ENCODE data around the gene SNRPD3. TPM values are rescaled to one million over a fixed set of nuclear protein-coding genes. Genes with fewer than 3 reads are reported as not detected.

SNRPD3 gene
- total RNA-seq, 4 donors from 2014 or later = 107 to 135 (median 115) TPM

GRCh38 chr22:24584166-24584790 is 28.5 kb downstream of the SNRPD3 start:
- DNase-seq (ENCODE audit: low spot score) = no peak
- no peak for ATAC-seq (ENCODE audit: low FRiP score)
- TF ChIP-seq CTCF (IDR thresholded peaks at IDR 0.05) = no peak

- no peak for DNase-seq (ENCODE audit: low spot score)
- no peak for TF ChIP-seq CTCF (IDR thresholded peaks at IDR 0.05)
- no peak for ATAC-seq (ENCODE audit: low FRiP score)
These were observed 29.1 kb downstream of the SNRPD3 start for GRCh38 chr22:24584871-24585411.

- no peak for DNase-seq (ENCODE audit: low spot score)
- no peak for ATAC-seq (ENCODE audit: low FRiP score)
- TF ChIP-seq CTCF (IDR thresholded peaks at IDR 0.05) = no peak
These were observed 29.7 kb downstream of the SNRPD3 start for GRCh38 chr22:24585461-24585860.

- no peak for ATAC-seq (ENCODE audit: low FRiP score)
- no peak for TF ChIP-seq CTCF (IDR thresholded peaks at IDR 0.05)
These were observed 30.2 kb downstream of the SNRPD3 start for GRCh38 chr22:24585927-24586546.

GRCh38 chr22:24587251-24587650 is 31.5 kb downstream of the SNRPD3 start:
- DNase-seq (ENCODE audit: low spot score) = no peak
- no peak for ATAC-seq (ENCODE audit: low FRiP score)

More at GRCh38 chr22:24585927-24586546, 30.2 kb downstream of the SNRPD3 start:
- DNase-seq (ENCODE audit: low spot score) = no peak

GRCh38 chr22:24587948-24588347 is 32.1 kb downstream of the SNRPD3 start:
- no peak for TF ChIP-seq CTCF (IDR thresholded peaks at IDR 0.05)
- ATAC-seq (ENCODE audit: low FRiP score) (no peak), DNase-seq (ENCODE audit: low spot score) (no peak)

More at GRCh38 chr22:24587251-24587650, 31.5 kb downstream of the SNRPD3 start:
- TF ChIP-seq CTCF (IDR thresholded peaks at IDR 0.05) = no peak

GRCh38 chr22:24588381-24588756 is 32.6 kb downstream of the SNRPD3 start:
- TF ChIP-seq CTCF (IDR thresholded peaks at IDR 0.05) = no peak
- DNase-seq (ENCODE audit: low spot score) (no peak), ATAC-seq (ENCODE audit: low FRiP score) (no peak)

All from omental fat pad (tissue), 4 donors.